NOMO-1 (cell line): ENCODE data around the gene PERM1.
A peak's percentile ranks its signal among the peaks of the same experiment; 100 is the strongest.

Experiments used
- DNase-seq, 2 experiments: peaks; one replicate each; lab custom pipeline; 2025; ENCODE audit not compliant: unreplicated experiment in 2 of 2; lab: John Stamatoyannopoulos, UW

Gene PERM1

DNA sequence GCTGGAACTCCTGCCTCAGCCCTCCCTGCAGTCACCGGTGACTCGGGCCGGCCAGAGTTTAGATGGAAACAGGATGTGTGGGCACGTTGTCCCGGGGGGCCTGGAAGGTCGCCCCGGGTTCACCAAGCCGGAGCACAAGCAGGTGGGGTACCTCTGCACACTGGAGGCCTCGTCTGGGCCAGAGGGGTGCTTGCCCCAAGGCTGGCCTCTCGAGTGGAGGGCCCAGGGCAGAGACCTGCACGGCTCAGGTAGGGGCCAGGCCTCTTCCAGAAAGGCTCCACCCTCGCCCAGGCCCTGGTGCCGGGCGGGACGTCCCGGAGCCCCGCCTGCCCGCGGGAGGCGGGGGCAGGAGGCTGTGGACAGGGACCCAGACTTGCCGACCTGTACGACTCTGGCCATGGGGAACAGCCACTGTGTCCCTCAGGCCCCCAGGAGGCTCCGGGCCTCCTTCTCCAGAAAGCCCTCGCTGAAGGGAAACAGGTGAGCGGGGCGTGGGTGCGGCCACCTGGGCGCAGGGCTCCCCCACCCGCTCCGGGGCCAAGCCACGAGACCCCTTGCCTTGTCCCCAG lies 15.7 kb downstream of the PERM1 start, which contains the start of gene PLEKHN1:
Gene PLEKHN1, plus strand, starts transcription at position 348 of the 569 bp plus-strand sequence. Its CDS starts 50 bp downstream, at position 398.
- DNase-seq, result no peak

DNA sequence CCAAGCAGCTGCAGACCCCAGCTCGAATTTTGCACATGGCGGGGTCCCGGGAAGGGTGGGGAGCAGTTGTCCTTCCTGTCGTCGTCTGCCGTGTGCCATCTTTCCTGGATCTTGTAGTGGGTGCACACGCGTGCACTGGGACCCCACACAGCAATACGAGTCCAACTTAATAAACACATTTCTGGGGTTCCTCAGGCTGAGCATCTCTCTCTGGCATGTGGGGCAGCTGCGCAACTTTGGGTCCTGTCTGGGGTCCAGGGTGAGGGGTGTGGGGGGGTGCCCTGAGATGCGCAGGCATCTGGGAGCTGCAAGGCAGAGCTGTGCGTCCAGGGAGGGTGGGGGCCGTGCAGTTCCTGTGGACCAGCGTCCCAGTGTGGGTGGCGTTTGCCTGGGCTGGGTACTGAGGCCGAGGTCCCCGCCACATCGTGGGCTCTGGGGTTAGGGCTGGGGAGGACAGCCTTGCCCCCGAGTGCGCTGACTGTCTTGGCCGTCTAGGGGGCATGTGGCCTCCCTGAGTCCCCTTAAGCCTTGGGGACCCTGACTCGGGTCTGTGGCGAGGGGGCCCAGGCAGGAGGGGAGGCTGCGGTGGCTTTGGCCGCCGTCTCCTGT lies 16.3 kb downstream of the PERM1 start:
- DNase-seq, result no peak

DNA sequence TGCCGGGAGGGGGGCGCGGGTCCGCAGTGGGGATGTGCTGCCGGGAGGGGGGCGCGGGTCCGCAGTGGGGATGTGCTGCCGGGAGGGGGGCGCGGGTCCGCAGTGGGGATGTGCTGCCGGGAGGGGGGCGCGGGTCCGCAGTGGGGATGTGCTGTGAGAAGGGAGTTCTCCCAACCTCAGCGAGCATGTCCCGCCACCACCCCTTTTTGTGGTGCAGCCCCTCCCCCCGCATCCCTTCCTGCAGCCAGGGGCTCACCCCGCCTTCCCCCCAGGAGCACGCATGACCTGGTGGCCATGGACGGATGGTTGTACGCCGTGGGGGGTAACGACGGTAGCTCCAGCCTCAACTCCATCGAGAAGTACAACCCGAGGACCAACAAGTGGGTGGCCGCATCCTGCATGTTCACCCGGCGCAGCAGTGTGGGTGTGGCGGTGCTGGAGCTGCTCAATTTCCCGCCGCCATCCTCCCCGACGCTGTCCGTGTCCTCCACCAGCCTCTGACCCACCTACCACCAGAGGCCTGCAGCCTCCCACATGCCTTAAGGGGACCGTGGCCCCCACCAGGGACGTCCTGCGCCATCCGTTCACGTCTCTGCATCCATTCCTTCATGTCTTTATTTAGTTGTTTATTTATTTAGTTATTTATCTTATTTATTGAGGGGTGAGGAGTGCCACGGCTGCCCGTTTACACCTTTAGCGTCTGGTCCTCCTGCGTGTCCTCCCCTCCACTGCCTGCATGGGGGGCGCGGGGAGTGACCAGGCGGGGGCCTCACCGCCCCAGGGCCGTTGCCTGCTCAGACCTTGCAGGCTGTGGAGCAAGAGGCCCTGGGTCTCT lies 17.0 kb downstream of the PERM1 start:
- DNase-seq, result no peak

DNA sequence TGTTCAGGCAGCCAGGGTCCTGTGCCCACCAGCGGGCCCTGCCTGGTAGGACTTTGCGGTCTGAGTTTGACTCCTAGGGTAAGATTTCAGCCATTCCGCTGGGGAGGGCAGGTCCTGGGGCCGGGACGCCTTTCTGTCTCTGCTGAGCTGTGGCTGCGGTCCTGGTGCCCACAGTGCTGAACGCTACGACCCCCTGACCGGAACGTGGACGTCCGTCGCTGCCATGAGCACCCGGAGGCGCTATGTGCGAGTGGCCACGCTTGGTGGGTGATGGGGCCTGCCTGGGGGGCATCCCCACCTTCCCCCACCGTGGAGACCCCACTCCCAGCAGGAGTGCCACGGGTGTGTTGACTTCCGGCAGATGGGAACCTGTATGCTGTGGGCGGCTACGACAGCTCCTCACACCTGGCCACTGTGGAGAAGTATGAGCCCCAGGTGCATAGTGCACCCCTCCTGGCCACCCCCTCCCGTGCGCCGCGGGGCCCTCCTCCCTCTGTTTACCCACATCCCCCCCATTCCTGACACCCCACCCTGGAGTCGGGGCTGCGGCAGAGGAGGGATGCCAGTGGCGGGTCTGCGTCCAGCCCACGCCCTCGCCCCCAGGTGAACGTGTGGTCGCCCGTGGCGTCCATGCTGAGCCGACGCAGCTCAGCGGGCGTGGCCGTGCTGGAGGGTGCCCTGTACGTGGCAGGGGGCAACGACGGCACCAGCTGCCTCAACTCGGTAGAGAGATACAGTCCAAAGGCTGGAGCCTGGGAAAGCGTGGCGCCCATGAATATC lies 18.0 kb downstream of the PERM1 start:
- no peak for DNase-seq

DNA sequence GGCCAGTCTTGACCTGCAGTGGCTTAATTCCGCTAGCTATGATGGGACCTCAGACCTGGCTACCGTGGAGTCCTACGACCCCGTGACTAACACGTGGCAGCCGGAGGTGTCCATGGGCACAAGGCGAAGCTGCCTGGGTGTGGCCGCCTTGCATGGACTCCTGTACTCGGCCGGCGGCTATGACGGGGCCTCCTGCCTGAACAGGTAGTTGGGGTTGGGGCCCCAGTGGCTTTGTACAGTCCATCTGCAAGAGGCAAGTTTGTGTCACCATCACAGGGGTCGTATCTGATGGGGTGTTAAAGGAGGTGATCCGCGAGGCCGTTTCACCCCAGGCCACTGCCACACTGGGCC lies 18.6 kb downstream of the PERM1 start:
- DNase-seq, result no peak

DNA sequence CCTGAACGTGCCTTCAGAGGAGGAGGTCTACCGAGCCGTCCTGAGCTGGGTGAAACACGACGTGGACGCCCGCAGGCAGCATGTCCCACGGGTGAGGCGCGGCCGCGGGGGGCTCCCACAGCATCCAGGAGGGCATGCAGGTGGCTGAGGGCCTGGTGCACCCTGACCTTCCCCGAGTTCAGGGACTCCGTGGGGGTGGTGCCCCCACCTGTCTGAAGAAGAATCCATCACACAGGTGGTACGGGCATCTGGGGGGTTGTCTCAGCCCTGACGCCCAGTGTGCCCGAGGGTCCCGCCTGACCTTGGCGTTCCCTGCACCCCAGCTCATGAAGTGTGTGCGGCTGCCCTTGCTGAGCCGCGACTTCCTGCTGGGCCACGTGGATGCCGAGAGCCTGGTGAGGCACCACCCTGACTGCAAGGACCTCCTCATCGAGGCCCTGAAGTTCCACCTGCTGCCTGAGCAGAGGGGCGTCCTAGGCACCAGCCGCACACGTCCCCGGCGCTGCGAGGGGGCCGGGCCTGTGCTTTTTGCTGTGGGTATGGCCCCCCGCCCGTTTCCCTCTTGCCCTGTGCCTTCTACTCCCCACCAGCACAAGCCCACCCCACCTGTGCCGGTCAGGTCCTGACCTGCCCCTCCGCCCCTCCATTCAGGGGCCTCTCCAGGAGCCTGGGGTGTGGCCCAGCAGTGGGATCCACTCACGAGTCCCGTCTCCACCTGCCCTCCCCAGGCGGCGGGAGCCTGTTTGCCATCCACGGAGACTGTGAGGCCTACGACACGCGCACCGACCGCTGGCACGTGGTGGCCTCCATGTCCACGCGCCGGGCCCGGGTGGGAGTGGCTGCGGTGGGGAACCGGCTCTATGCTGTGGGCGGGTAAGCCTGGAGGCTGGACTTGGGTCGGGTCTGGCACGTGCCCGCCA lies 19.3 kb downstream of the PERM1 start:
- no peak for DNase-seq

DNA sequence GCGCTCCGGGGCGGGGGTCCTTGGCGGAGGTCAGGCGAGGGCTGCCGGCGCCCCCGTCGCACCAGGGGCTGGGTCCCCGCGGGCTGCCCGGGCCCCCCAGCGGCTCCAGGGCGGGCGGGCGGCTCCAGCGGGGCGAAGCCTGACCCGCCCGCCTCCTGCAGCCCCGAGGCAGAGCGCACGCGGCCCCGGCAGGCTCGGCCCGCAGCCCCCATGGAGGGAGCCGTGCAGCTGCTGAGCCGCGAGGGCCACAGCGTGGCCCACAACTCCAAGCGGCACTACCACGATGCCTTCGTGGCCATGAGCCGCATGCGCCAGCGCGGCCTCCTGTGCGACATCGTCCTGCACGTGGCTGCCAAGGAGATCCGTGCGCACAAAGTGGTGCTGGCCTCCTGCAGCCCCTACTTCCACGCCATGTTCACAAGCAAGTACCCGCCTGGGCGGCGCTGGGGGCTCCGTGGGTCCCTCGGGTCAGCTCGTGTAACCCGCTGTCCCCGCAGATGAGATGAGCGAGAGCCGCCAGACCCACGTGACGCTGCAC lies 20.7 kb downstream of the PERM1 start:
- no peak for DNase-seq

DNA sequence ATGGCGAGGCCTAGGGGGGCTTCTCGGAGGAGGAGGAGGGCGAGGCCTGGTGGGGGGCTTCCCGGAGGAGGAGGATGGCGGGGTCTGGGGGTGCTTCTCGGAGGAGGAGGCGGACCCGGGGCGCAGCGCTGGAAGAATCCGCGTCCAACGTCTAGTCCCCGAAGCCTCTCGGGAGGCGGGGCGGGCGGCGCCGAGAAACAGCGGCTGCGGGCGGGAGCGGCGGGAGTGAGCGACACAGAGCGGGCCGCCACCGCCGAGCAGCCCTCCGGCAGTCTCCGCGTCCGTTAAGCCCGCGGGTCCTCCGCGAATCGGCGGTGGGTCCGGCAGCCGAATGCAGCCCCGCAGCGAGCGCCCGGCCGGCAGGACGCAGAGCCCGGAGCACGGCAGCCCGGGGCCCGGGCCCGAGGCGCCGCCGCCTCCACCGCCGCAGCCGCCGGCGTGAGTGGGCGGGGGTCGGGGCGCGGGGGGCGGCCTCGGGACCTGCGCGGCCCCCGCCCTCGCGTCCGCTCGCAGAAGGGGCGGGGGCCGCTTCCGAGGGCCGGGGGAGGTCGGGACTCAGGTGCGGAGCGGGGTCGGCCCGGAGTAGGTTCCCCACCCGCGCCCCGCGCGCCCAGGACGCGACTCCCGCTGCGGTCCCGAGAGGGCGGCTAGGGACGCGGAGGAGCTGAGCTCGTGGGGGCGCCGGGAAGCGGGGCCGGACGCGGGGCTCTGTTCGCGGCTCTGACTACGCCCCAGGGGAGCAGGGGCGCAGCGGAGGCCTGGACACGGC lies 21.3 kb downstream of the PERM1 start, which contains the start of gene KLHL17:
Gene KLHL17, plus strand, starts transcription at position 222 of the 769 bp plus-strand sequence. Its CDS starts 110 bp downstream, at position 332.
- DNase-seq, result peak; percentile 59 to 62

DNA sequence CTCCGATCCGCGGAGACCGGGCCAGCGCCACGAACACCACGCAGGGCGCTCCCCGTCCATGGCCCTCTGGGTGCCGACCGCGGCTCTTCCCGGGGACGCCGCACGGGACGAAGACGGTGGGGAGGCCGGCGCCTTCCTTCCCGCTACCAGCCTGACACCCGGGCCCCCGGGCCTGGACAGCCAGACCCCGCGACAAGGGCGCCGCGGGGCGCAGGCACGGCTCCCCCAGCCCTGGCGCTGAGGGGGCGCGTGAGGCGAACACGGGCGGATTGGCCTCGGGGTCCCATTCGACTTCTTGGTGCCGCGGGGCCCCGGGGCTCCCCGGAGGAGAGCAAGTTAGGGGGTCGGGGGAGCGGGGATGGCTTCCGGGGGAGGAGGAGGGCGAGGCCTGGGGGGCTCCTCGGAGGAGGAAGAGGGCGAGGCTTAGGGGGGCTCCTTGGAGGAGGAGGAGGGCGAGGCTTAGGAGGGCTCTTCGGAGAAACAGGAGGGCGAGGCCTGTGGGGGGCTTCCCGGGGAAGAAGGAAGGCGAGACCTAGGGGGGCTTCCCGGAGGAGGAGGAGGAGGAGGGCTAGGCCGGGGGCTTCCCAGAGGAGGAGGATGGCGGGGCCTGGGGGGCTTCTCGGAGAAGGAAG lies 22.0 kb downstream of the PERM1 start:
- no peak for DNase-seq

DNA sequence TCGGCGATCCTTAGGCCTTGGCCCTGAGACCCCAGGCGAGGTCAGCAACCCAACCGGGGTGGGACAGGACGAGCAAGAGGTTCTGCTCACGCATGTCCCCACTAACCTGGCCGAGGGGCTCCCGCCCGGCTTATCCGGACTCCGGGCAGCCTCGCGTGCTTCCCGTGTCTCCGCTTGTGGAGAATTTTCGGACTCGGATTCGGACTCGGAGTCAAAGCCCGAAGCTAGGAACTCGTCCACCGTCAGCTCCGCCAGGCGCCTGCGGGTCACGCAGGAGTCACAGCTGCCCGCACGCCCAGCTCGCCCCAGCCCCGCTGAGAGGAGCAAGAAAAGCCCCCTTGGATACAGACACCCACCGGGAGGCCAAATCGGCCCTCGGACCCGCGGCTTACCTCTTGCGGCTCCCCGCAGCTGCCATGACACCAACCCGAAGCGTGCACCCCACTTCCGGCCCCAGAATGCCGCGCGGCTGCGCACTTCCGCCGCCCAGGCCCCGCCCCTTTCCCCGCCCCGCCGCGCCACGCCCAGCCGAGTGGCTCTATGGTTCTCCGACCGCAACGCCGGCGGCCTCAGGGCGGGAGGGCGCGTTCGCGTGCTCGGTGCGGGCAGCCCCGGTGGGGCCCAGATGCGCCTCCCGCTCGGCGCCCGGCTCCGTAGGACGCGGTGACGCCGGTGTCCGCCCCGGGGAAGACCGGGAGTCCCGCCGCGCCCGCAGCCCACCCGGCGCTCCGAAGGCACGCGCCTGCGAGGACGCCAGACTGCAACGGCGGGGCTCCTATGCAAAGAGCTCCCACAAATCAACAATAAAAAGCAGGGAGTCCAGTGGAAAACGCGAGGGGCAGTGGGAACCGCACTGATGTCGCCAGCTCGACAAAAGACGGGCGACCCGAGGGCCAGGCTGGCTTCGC lies 22.8 kb downstream of the PERM1 start, which contains the start of gene NOC2L:
Gene NOC2L, minus strand, starts transcription at position 434 of the 908 bp plus-strand sequence. Its CDS starts 16 bp downstream, at position 418.
- peak; percentile 78 to 87 for DNase-seq

DNA sequence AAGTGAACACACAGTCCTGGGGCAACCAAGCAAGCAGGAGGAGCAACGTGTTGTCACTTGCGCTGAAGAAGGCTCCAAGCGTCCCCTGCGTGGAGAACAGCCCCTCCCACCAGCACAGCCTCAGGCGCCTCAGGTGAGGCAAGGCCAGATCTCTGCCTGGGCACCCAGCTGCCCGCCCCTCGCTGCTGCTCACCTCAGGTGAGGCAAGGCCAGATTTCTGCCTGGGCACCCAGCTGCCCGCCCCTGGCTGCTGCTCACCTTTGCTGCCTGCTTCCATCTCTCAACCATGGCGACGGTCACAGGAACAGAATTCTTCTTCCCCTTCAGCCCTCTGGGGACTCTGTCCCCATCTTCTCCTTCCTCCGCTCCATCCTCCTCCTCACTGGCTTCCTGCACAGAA lies 25.3 kb downstream of the PERM1 start:
- no peak for DNase-seq

DNA sequence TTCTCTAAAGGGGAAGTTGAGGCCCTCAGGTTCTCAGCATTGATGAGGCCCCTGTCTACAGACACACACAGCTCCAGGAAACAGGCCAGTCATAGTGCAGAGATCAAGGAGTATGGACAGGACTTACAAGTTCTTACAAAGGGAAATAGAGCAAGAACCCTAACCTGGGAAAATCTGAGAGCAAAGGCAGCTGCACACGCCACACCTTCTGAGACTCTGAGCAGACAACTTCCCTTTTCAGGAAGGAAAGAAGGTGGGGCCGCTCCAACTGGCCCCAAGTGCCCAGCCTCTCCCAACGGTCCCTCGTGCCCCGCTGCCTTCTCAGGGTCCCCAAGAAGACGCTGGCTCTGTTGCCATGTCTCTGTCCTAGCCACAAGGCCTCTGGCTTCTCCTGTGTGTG lies 26.4 kb downstream of the PERM1 start:
- DNase-seq, result peak; percentile 66 to 82

DNA sequence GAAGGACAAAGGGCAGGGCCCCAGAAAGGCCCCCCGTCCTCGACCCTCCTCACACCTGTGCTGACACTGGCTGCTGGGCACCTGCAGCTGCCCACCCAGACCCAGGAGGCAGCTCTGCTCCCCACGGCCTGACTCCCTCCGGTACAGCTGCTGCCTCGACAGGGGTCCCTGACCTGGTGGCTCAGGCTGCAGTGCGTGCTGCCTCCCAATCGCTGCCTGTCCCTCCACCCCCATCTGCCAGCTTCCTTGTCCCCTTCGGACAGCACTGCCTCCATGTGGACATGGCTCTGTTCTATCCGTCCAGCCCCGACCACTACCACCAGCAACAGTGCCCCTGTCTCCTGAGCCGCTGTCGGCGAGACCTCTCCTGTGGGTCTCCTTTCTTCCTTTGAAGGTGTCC lies 27.0 kb downstream of the PERM1 start:
- DNase-seq, result no peak

DNA sequence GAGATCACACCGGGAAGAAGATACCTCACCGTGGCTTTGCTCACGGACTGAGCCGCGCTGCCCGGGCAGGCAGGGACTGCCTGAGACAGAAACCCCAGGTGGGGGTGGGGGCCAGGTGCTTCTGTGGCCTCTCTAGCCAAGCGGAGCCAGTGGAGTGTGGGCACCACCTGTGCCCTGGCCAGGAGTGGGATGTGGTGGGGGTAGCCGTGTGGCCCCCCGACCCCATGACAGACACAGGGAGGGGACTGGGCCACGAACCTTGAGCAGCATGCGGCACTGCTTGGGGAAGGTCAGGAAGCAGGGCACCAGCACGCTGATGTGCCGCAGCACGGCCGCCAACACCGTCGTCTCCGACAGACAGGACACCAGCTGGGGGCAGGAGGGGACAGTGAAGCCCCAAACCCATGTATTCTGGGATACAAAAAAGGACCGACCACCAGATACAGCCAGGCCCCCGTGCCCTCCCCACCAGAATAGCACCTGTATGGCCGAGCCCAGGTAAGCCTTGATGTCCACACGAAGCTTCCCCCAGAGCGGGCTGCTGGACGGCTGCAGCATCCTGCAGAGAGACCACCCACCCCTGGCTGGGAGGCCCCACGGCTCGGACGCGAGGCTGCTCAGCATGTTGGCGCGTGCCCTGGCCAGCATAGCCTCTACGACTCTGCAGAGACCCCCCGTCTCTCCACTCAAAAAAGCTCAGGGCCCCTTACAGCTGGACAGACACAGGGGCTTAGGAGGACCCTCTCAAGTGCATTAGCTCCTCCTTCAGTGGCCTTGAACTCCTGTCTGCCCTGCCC lies 28.2 kb downstream of the PERM1 start:
- DNase-seq, result no peak

DNA sequence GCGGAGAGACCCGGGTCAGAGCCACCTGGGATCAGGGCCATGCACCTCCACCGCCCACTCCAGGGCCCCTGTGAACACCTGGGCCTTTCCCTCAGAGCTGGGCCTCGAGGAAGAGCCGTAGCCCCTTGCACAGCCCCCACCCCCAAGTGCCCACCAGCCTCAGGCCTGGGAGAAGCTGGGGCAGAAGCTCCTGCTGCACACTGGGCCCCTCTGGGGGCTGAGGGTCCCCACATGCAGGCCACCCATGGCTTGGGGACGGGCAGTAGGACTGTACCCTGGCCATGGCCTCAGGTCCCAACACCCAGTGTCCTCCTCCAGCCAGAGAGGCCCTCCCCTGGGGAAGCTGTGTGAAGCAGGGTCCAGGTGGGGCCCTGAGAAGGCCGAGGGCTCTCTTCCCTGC lies 29.3 kb downstream of the PERM1 start:
- no peak for DNase-seq

DNA sequence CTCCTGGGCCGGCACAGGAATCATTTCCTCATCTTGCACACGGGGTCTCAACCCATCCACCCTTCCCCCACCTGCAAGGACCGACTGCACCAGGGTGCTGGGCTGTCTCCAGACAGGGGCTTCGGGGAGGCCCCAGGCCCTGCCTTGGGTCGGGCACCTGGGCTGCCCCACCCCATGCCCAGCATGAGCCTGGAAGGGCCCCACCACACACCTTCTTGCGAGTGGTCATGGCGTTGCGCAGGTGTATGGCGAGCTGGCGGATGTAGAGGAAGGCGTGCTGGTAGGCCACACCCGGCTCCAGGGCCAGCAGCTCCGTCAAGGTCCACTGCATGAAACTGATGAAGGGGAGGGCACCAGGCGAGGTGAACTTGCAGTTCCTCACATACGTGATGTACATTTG lies 29.7 kb downstream of the PERM1 start:
- DNase-seq, result no peak

DNA sequence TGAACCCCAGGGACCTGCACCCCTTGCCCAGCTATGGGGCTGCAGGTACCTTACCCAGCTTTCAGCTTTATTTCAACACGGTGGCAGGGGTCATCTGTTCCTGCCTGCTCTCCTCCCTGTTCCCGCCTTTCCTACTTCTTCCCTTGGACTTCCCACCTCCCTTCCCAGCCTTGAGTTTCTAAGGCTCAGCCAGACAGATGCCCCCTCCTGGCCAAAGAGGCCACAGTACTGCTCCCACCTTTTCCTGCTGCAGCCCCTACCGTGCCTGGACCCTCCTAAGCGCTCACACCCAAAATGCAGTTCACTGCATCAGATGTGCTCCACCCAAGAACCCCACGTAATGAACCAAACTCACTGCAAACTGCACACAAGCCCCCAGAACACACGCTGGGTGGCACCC lies 30.5 kb downstream of the PERM1 start:
- DNase-seq, result no peak
